GM12892 (cell line): Measurements from ENCODE around the gene POTEJ.
"Not testable (repeated sequence)": the region's sequence is repeated elsewhere in the genome, so short reads cannot be mapped to it uniquely, and the experiment has no call there.

Experiments used
- POLR2A ChIP-seq: IDR thresholded peaks from 2 replicates; pipeline ENCODE4 v1.6.1; 2011; ENCODE audit warnings: low read depth, low read length, control low read depth
- POLR2AphosphoS5 ChIP-seq: IDR thresholded peaks from 2 replicates; pipeline ENCODE4 v1.6.1; 2011; ENCODE audit warnings: low read depth, low read length, control low read depth
- TAF1 ChIP-seq: IDR thresholded peaks from 2 replicates; pipeline ENCODE4 v1.6.1; 2011; ENCODE audit warnings: low read depth, mild to moderate bottlenecking, control low read depth, low read length, borderline replicate concordance

- TF ChIP-seq POLR2A, TAF1, POLR2AphosphoS5: not testable (repeated sequence)
Measured at GRCh38 chr2:130628784-130629475, 17.7 kb downstream of the POTEJ start.
